ENCODE data around the gene OSBP2.

The OSBP2 gene

GRCh38 chr22:30947816-30948454, 253.3 kb downstream of the OSBP2 start:
- no peak for DNase-seq

- no peak for DNase-seq
These were observed 254.3 kb downstream of the OSBP2 start for GRCh38 chr22:30948930-30949342.

- no peak for DNase-seq
These were observed 255.4 kb downstream of the OSBP2 start for GRCh38 chr22:30949934-30950660.

GRCh38 chr22:30953206-30953605, 258.5 kb downstream of the OSBP2 start:
- no peak for DNase-seq

GRCh38 chr22:30955153-30955552, 260.5 kb downstream of the OSBP2 start:
- DNase-seq, result no peak

All from CD4-positive, alpha-beta T cell treated with Interferon gamma for 1 hour (primary cell).